PC-3 (cell line): ENCODE measurements around the gene PSMD6. TPM values are rescaled to one million over a fixed set of nuclear protein-coding genes. Genes with fewer than 3 reads are reported as not detected.

ENCODE experiments used
- ATAC-seq: fragments of 200-7000 bp; cut with Tn5 transposase; 2 replicates; pipeline ENCODE4 v1.9.1; 2020; ENCODE audit warnings: mild to moderate bottlenecking, moderate library complexity
- BruUV-seq: library from RNA; stranded (reverse); fragments of 400-500 nt; replicated peaks from 2 replicates; lab custom pipeline; 2021; lab: Mats Ljungman, UMichigan
- CTCF ChIA-PET: fragments of 300-600 bp; sonication (Branson Sonifier 250); formaldehyde crosslinking; loops from one replicate; lab custom pipeline; 2022; ENCODE audit warnings: antibody characterized with exemption; lab: Charles Lee
- POLR2A ChIA-PET: fragments of 300-600 bp; sonication (Branson Sonifier 250); formaldehyde crosslinking; loops from one replicate; lab custom pipeline; 2022; ENCODE audit warnings: antibody characterized with exemption; ENCODE audit not compliant: unreplicated experiment; lab: Charles Lee
- DNase-seq: peaks from one replicate; pipeline ENCODE4 v3.0.0-alpha.2; 2015
- H2AFZ ChIP-seq: fragments of 300-600 bp; sonication (generic); 2 replicates; pipeline ENCODE4 v1.6.0; 2016; ENCODE audit warnings: antibody characterized with exemption, low read length
- H3F3A ChIP-seq: fragments of 300-600 bp; sonication (generic); one replicate; pipeline ENCODE4 v1.6.0; 2017; ENCODE audit warnings: antibody characterized with exemption, low read length, control low read depth, mild to moderate bottlenecking; ENCODE audit not compliant: unreplicated experiment
- H3K27ac ChIP-seq: fragments of 300-600 bp; sonication (generic); 2 replicates; pipeline ENCODE4 v1.5.1; 2016; ENCODE audit warnings: mild to moderate bottlenecking, low read length
- H3K27me3 ChIP-seq: fragments of 300-600 bp; sonication (generic); 2 replicates; pipeline ENCODE4 v1.6.1; 2016; ENCODE audit warnings: low read length, mixed read lengths
- H3K36me3 ChIP-seq: fragments of 300-600 bp; sonication (generic); 2 replicates; pipeline ENCODE4 v1.6.1; 2016; ENCODE audit warnings: low read depth, mixed run types, low read length, mixed read lengths
- H3K4me1 ChIP-seq: fragments of 300-600 bp; sonication (generic); 2 replicates; pipeline ENCODE4 v1.5.1; 2016; ENCODE audit warnings: low read length; ENCODE audit not compliant: insufficient read depth
- H3K4me2 ChIP-seq: fragments of 300-600 bp; sonication (generic); 2 replicates; pipeline ENCODE4 v1.6.0; 2016; ENCODE audit warnings: low read length
- H3K4me3 ChIP-seq: fragments of 300-600 bp; sonication (generic); 2 replicates; pipeline ENCODE4 v1.5.1; 2016; ENCODE audit warnings: mild to moderate bottlenecking, low read length, mixed read lengths
- H3K79me2 ChIP-seq: fragments of 300-600 bp; sonication (generic); 2 replicates; pipeline ENCODE4 v1.6.1; 2017; ENCODE audit warnings: low read length, mixed read lengths
- H3K9ac ChIP-seq: fragments of 300-600 bp; sonication (generic); 2 replicates; pipeline ENCODE4 v1.6.0; 2016; ENCODE audit warnings: mild to moderate bottlenecking, low read length
- H3K9me2 ChIP-seq: fragments of 300-600 bp; sonication (generic); replicated peaks from 2 replicates; pipeline ENCODE4 v1.6.1; 2016; ENCODE audit warnings: mixed run types, low read length, mixed read lengths
- H3K9me3 ChIP-seq: fragments of 300-600 bp; sonication (generic); 2 replicates; pipeline ENCODE4 v1.6.1; 2016; ENCODE audit warnings: low read length, mixed read lengths
- H4K20me1 ChIP-seq: fragments of 300-600 bp; sonication (generic); 2 replicates; pipeline ENCODE4 v1.6.1; 2016; ENCODE audit warnings: low read length, mixed read lengths
- CTCF ChIP-seq: fragments of 300-600 bp; sonication (generic); conservative IDR thresholded peaks from 2 replicates; pipeline ENCODE4 v1.5.1; 2017; ENCODE audit warnings: antibody characterized with exemption, low read depth, mild to moderate bottlenecking, low read length
- EZH2 ChIP-seq: fragments of 300-600 bp; sonication (generic); IDR thresholded peaks from one replicate; pipeline ENCODE4 v1.6.1; 2017; ENCODE audit warnings: antibody characterized with exemption, mild to moderate bottlenecking, low read length; ENCODE audit not compliant: unreplicated experiment
- EZH2phosphoT487 ChIP-seq: fragments of 300-600 bp; sonication (generic); IDR thresholded peaks from 2 replicates; pipeline ENCODE4 v1.6.1; 2018; ENCODE audit warnings: mild to moderate bottlenecking, antibody characterized with exemption, low read length, borderline replicate concordance
- intact Hi-C: fragments of 100-400 bp; cut with micrococcal nuclease; formaldehyde crosslinking; loops from 2 replicates; pipeline ENCODE4 v1.9.0; 2023
- total RNA-seq: library from RNA; depleted of rRNA; stranded (reverse); fragments of >200 nt; gene quantifications from 2 replicates; pipeline ENCODE4 v1.2.3, GENCODE V29; 2014

Gene PSMD6
- total RNA-seq, 1 experiment from 2014 or later, result 80.7 TPM

- intact Hi-C loops, result no loop called here
- Histone ChIP-seq H4K20me1 (no peaks in the 10 kb centered on the region), H3K9ac (no peak overlapping the region), H3K36me3 (no peaks in the 10 kb centered on the region), H3K27ac (no peak overlapping the region), H3F3A (no peaks in the 10 kb centered on the region), H3K4me3 (no peak overlapping the region), H3K4me2 (no peak overlapping the region), H3K9me3 (no peaks in the 10 kb centered on the region), H2AFZ (no peak overlapping the region), H3K9me2 (no peaks in the 10 kb centered on the region), H3K4me1 (0 out of 2 replicates have a peak, but pooled peaks cover 4% of the 10 kb centered on the region), H3K27me3 (no peaks in the 10 kb centered on the region), H3K79me2 (peaks cover 7% of the 10 kb centered on the region)
- DNase-seq (no peak), ATAC-seq (no peak)
- BruUV-seq, result no TSS peak
- ChIA-PET CTCF (interaction anchor here (0.6 kb wide), 1 partner anchor 89 kb away, joined by 3 read pairs; no protein-coding TSS in a partner anchor), POLR2A (no interaction called here)
- no peak for TF ChIP-seq EZH2
These were observed 4.4 kb upstream of the PSMD6 start for GRCh38 chr3:64027658-64028057.

- ChIA-PET CTCF (no interaction called here), POLR2A (no interaction called here)
- intact Hi-C loops, result no loop called here
These were observed 3.1 kb upstream of the PSMD6 start for GRCh38 chr3:64026346-64026745.

GRCh38 chr3:64023861-64024223 lies 548 bp upstream of the PSMD6 start:
- CTCF ChIA-PET, result no interaction called here
- H3K4me3 ChIP-seq, result peak overlapping the region; percentile 86; the same call in 1 of the 2 replicates
- no peaks in the 10 kb centered on the region for H4K20me1 ChIP-seq
- H3F3A ChIP-seq, result no peaks in the 10 kb centered on the region
- no peaks in the 10 kb centered on the region for H3K9me2 ChIP-seq
- intact Hi-C loops, result no loop called here
- ATAC-seq (no peak), DNase-seq (no peak)
- TF ChIP-seq EZH2, result no peak
- TF ChIP-seq CTCF, result no peak
- TF ChIP-seq EZH2phosphoT487, result no peak
- no TSS peak for BruUV-seq
- H3K9ac ChIP-seq, result peak overlapping the region; percentile 95
- peak overlapping the region; percentile 74 for H2AFZ ChIP-seq
- POLR2A ChIA-PET, result no interaction called here
- H3K27ac ChIP-seq, result no peak overlapping the region
- H3K9me3 ChIP-seq, result no peaks in the 10 kb centered on the region
- H3K27me3 ChIP-seq, result no peaks in the 10 kb centered on the region
- peak overlapping the region; percentile 57 for H3K4me2 ChIP-seq
- peaks cover 5% of the 10 kb centered on the region for H3K36me3 ChIP-seq
- no peaks in the 10 kb centered on the region for H3K4me1 ChIP-seq
- H3K79me2 ChIP-seq, result peaks cover 31% of the 10 kb centered on the region

More at GRCh38 chr3:64026346-64026745, 3.1 kb upstream of the PSMD6 start:
- ATAC-seq, result no peak
- H4K20me1 ChIP-seq, result no peaks in the 10 kb centered on the region
- DNase-seq, result no peak
- H3K27ac ChIP-seq, result no peak overlapping the region
- no TSS peak for BruUV-seq
- no peak overlapping the region for H3K9ac ChIP-seq
- no peaks in the 10 kb centered on the region for H3K36me3 ChIP-seq
- no peaks in the 10 kb centered on the region for H3K27me3 ChIP-seq
- TF ChIP-seq EZH2phosphoT487, result no peak
- TF ChIP-seq CTCF, result no peak
- TF ChIP-seq EZH2, result no peak
- 0 out of 2 replicates have a peak, but pooled peaks cover 4% of the 10 kb centered on the region for H3K4me1 ChIP-seq
- no peaks in the 10 kb centered on the region for H3K9me3 ChIP-seq
- peaks cover 20% of the 10 kb centered on the region for H3K79me2 ChIP-seq
- H3F3A ChIP-seq, result no peaks in the 10 kb centered on the region
- no peaks in the 10 kb centered on the region for H3K9me2 ChIP-seq
- no peak overlapping the region for H3K4me3 ChIP-seq
- H3K4me2 ChIP-seq, result no peak overlapping the region
- H2AFZ ChIP-seq, result no peak overlapping the region
